ELF-1 (cell line): ENCODE data around the gene OR52E6.
A peak's percentile ranks its signal among the peaks of the same experiment; 100 is the strongest.

Experiments used
- DNase-seq: peaks from one replicate; pipeline ENCODE4 v3.0.0-alpha.2; 2016; ENCODE audit warnings: low read depth, low spot score

The OR52E6 gene

GRCh38 chr11:5841797-5842196 lies at the start of gene OR52E6:
TSS of gene OR52E6 (minus strand) at chr11:5841897. CDS start at chr11:5841897, 0 bp downstream.
- DNase-seq, result no peak

- DNase-seq, result no peak
Observed at GRCh38 chr11:5891216-5891800, 49.6 kb upstream of the OR52E6 start.

- no peak for DNase-seq
Observed at GRCh38 chr11:5887661-5888060, 46.0 kb upstream of the OR52E6 start.

- no peak for DNase-seq
Observed at GRCh38 chr11:5887172-5887571, 45.5 kb upstream of the OR52E6 start.

- DNase-seq, result no peak
Observed at GRCh38 chr11:5881756-5882155, 40.1 kb upstream of the OR52E6 start.

GRCh38 chr11:5880329-5880728 lies 38.6 kb upstream of the OR52E6 start, which contains the start of gene OR52E4:
TSS of gene OR52E4 (plus strand) at chr11:5880629. CDS start at chr11:5884293, 3,664 bp downstream.
- no peak for DNase-seq

- no peak for DNase-seq
Observed at GRCh38 chr11:5878564-5878963, 36.9 kb upstream of the OR52E6 start.

- DNase-seq, result no peak
Observed at GRCh38 chr11:5865826-5866225, 24.1 kb upstream of the OR52E6 start.

GRCh38 chr11:5857590-5857989 lies 15.9 kb upstream of the OR52E6 start, which contains the start of gene OR52E8:
TSS of gene OR52E8 (minus strand) at chr11:5857690. CDS start at chr11:5857690, 0 bp downstream.
- DNase-seq, result no peak

GRCh38 chr11:5851002-5851401 lies 9.3 kb upstream of the OR52E6 start:
- DNase-seq, result no peak

- no peak for DNase-seq
Observed at GRCh38 chr11:5847711-5848110, 6.0 kb upstream of the OR52E6 start.

GRCh38 chr11:5846701-5847100 lies 5.0 kb upstream of the OR52E6 start:
- no peak for DNase-seq

GRCh38 chr11:5837695-5838094 lies 4.0 kb downstream of the OR52E6 start:
- DNase-seq, result no peak

- no peak for DNase-seq
Observed at GRCh38 chr11:5833446-5833845, 8.3 kb downstream of the OR52E6 start.

- DNase-seq, result peak; percentile 90
Observed at GRCh38 chr11:5831196-5831829, 10.4 kb downstream of the OR52E6 start.

GRCh38 chr11:5818245-5818886 lies 23.3 kb downstream of the OR52E6 start:
- DNase-seq, result no peak

- no peak for DNase-seq
Observed at GRCh38 chr11:5815534-5815933, 26.2 kb downstream of the OR52E6 start.

- DNase-seq, result no peak
Observed at GRCh38 chr11:5809905-5810795, 31.5 kb downstream of the OR52E6 start.

GRCh38 chr11:5809122-5809519 lies 32.6 kb downstream of the OR52E6 start:
- DNase-seq, result no peak

GRCh38 chr11:5808500-5809121 lies 33.1 kb downstream of the OR52E6 start, which contains the start of gene OR52N2:
TSS of gene OR52N2 (plus strand) at chr11:5808924. CDS start at chr11:5820336, 11,412 bp downstream.
- peak; percentile 83 for DNase-seq

GRCh38 chr11:5807580-5807979 lies 34.1 kb downstream of the OR52E6 start:
- DNase-seq, result peak; percentile 14
